ENCODE data around the gene TBC1D25.

GRCh38 chrX:48597353-48598264 is 58.1 kb downstream of the TBC1D25 start, which contains the start of gene WDR13:
- TF ChIP-seq REST (IDR thresholded peaks at IDR 0.05; ENCODE audit: low read depth, low read length) (no peak), CTCF (IDR thresholded peaks at IDR 0.05) (no peak), USF1 (IDR thresholded peaks at IDR 0.05; ENCODE audit: borderline replicate concordance, low read depth) (no peak), NRF1 (IDR thresholded peaks at IDR 0.05; ENCODE audit: low read depth, low read length) (peak; percentile 94), EP300 (IDR thresholded peaks at IDR 0.05; ENCODE audit: borderline replicate concordance in 1 of 2, low read depth in 1 of 2, low read length in 1 of 2) (no peak), RAD21 (IDR thresholded peaks at IDR 0.05; ENCODE audit: low read length) (no peak), POLR2AphosphoS5 (IDR thresholded peaks at IDR 0.05; ENCODE audit: low read depth, low read length) (peak; percentile 52), JUND (IDR thresholded peaks at IDR 0.05) (no peak), TEAD4 (IDR thresholded peaks at IDR 0.05; ENCODE audit: borderline replicate concordance, insufficient read depth) (no peak)
